Kidney (tissue), 14 donors: ENCODE measurements around the gene GXYLT1. TPM values are rescaled to one million over a fixed set of nuclear protein-coding genes. Genes with fewer than 3 reads are reported as not detected.

ENCODE experiments used
- DNase-seq, 5 donors: peaks; one replicate each; pipeline ENCODE4 v3.0.0-alpha.2; 2013 to 2020
- FAIRE-seq: peaks from 2 replicates; lab custom pipeline; 2012; peaks lifted over from hg19 to GRCh38; lab: Jason Lieb, UNC
- H3K27ac ChIP-seq, 2 donors: one replicate each; pipeline ENCODE4 v1.7.0; 2013; ENCODE audit warnings: low read depth in 2 of 2, low read length in 2 of 2, inconsistent platforms in 1 of 2
- H3K27me3 ChIP-seq: one replicate; pipeline ENCODE4 v1.7.1; 2013; ENCODE audit warnings: low read length, inconsistent platforms; ENCODE audit not compliant: control insufficient read depth, insufficient read depth
- H3K36me3 ChIP-seq, 3 donors: one replicate each; pipeline versions ENCODE4 v1.7.0 to v1.7.1; 2013; ENCODE audit warnings: low read length in 3 of 3, control low read depth in 1 of 3, inconsistent platforms in 1 of 3; ENCODE audit not compliant: insufficient read depth in 3 of 3, control insufficient read depth in 2 of 3
- H3K4me1 ChIP-seq, 3 donors: one replicate each; pipeline versions ENCODE4 v1.7.0 to v1.7.1; 2013; ENCODE audit warnings: low read length in 3 of 3, inconsistent platforms in 1 of 3, low read depth in 1 of 3; ENCODE audit not compliant: control insufficient read depth in 2 of 3, insufficient read depth in 2 of 3
- H3K4me3 ChIP-seq, 3 donors: one replicate each; pipeline versions ENCODE4 v1.7.0 to v1.8.1; 2013; ENCODE audit warnings: low read length in 3 of 3, control low read depth in 1 of 3, inconsistent platforms in 1 of 3
- H3K9ac ChIP-seq, 3 donors: one replicate each; pipeline versions ENCODE4 v1.7.0 to v1.7.1; 2013; ENCODE audit warnings: low read length in 3 of 3, control low read depth in 1 of 3, inconsistent platforms in 1 of 3
- H3K9me3 ChIP-seq, 3 donors: one replicate each; pipeline versions ENCODE4 v1.7.0 to v1.7.1; 2013; ENCODE audit warnings: low read length in 3 of 3, control low read depth in 1 of 3, inconsistent platforms in 1 of 3; ENCODE audit not compliant: control insufficient read depth in 2 of 3, insufficient read depth in 1 of 3
- intact Hi-C: fragments of 100-400 bp; cut with DNase I; formaldehyde crosslinking; loops from one replicate; pipeline ENCODE4 v1.11.1; 2022
- polyA plus RNA-seq: library from polyadenylated mRNA; stranded (reverse); fragments of 350-450 nt; fragmentation: Illumina TruSeq; extraction: RNeasy Lipid Tissue Mini Kit (QIAGEN cat#74804); gene quantifications from one replicate; pipeline ENCODE4 v1.2.3, GENCODE V29; 2014; ENCODE audit warnings: low read depth, low replicate concordance; ENCODE audit not compliant: insufficient read depth
- total RNA-seq: library from RNA; stranded (reverse); fragmentation: NEBNext Ultra II Directional; extraction: Animal tissue kit (Norgen Biotek cat#: 25700); gene quantifications from one replicate; pipeline ENCODE4 v1.2.1, GENCODE V29; 2021
- TF ChIP-seq, protein P1 (sequence below): IDR thresholded peaks from 3 replicates; pipeline ENCODE4 v1.5.1; 2012; ENCODE audit warnings: mild to moderate bottlenecking, moderate library complexity, borderline replicate concordance; ENCODE audit not compliant: insufficient read depth; ENCODE audit errors: extremely low read depth
- donor health status: control.
- donor health status: control.
- donor health status: control.
- donor health status: control.
- donor health status: control.
- donor health status: DM: yes; HTN: yes; CAD: no.
- donor health status: Normal renal cell carcinoma (clear cell type).

Gene GXYLT1
- total and polyA plus RNA-seq, 2 donors from 2014 or later: 3.2 to 13.4 TPM

DNA sequence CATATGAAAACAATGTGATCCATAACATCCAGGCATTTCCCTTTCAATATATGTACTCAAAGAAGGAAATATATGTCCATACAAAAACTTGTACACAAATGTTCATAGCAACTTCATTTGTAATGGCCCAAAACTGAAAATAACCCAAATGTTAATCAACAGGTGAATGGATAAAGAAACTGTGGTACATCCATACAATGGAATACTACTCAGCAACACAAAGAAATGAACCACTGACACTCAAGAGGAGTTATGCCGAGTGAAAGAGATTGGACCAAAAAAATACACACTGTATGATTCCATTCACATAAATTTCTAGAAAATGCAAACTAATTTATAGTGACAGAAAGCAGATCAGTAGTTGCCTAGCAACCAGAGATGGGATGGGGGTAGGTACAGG lies 30.3 kb upstream of the GXYLT1 start:
- no peak overlapping the region for H3K27ac ChIP-seq
- TF ChIP-seq, protein P1, sequence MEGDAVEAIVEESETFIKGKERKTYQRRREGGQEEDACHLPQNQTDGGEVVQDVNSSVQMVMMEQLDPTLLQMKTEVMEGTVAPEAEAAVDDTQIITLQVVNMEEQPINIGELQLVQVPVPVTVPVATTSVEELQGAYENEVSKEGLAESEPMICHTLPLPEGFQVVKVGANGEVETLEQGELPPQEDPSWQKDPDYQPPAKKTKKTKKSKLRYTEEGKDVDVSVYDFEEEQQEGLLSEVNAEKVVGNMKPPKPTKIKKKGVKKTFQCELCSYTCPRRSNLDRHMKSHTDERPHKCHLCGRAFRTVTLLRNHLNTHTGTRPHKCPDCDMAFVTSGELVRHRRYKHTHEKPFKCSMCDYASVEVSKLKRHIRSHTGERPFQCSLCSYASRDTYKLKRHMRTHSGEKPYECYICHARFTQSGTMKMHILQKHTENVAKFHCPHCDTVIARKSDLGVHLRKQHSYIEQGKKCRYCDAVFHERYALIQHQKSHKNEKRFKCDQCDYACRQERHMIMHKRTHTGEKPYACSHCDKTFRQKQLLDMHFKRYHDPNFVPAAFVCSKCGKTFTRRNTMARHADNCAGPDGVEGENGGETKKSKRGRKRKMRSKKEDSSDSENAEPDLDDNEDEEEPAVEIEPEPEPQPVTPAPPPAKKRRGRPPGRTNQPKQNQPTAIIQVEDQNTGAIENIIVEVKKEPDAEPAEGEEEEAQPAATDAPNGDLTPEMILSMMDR: no peak
- peaks cover 0 to 5% (median 0%) of the 10 kb centered on the region in 3 donors for H3K36me3 ChIP-seq
- no peak overlapping the region for H3K9ac ChIP-seq
- FAIRE-seq (no peak), DNase-seq (no peak)
- no peaks in the 10 kb centered on the region for H3K4me1 ChIP-seq
- intact Hi-C loops: no loop called here
- H3K27me3 ChIP-seq: no peaks in the 10 kb centered on the region
- peaks cover 0 to 3% (median 0%) of the 10 kb centered on the region in 3 donors for H3K9me3 ChIP-seq
- no peak overlapping the region for H3K4me3 ChIP-seq

- Histone ChIP-seq H3K4me3 (no peak overlapping the region), H3K9ac (no peak overlapping the region), H3K4me1 (no peaks in the 10 kb centered on the region), H3K27ac (no peak overlapping the region), H3K9me3 (peaks cover 0 to 3% (median 0%) of the 10 kb centered on the region in 3 donors), H3K27me3 (no peaks in the 10 kb centered on the region), H3K36me3 (peaks cover 0 to 5% (median 0%) of the 10 kb centered on the region in 3 donors)
- intact Hi-C loops: no loop called here
- DNase-seq (no peak), FAIRE-seq (no peak)
- TF ChIP-seq, protein P1: no peak
Measured at GRCh38 chr12:42173961-42174521, 29.4 kb upstream of the GXYLT1 start.

DNA sequence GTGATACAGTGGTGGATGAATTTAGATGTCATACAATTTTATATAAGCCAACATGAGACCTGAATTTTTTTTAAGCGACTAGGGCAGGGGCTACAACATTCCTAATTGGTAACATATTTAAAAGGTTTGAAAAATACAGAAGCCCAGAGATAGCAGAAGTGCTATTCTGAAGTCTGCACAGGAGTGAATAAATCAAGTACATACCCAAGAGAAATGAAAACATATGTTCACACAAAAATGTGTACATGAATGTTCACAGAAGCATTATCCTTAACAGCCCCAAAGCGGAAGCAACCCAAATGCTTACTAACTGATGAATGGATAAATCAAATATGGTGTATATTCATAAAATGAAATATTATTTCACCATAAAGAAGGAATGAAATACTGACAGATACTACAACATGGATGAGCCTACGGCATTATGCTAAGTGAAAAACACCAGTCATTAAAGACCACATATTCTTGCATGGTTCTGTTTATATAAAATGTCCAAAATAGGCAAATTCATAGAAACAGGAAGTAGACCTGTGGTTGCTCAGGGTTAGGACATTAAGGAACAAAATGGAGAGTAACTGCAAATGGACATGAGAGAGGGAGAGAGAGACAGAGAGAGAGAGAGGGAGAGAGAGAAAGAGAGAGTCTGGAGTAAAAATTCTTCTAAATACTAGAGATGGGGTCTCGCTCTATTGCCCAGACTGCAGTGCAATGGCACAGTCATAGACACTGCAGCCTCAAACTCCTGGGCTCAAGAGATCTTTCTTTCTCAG lies 28.0 kb upstream of the GXYLT1 start:
- Histone ChIP-seq H3K9ac (no peak overlapping the region), H3K27me3 (no peaks in the 10 kb centered on the region), H3K27ac (no peak overlapping the region), H3K9me3 (peaks cover 0 to 3% (median 0%) of the 10 kb centered on the region in 3 donors), H3K36me3 (peaks cover 0 to 5% (median 0%) of the 10 kb centered on the region in 3 donors), H3K4me1 (no peaks in the 10 kb centered on the region), H3K4me3 (no peak overlapping the region)
- intact Hi-C loops: no loop called here
- FAIRE-seq (no peak), DNase-seq (no peak)
- TF ChIP-seq, protein P1: no peak
